HG03025 (cell line): ENCODE data around the gene CD160.
"Not testable (repeated sequence)": the region's sequence is repeated elsewhere in the genome, so short reads cannot be mapped to it uniquely, and the experiment has no call there.

Source experiments
- ATAC-seq: cut with Tn5 transposase; IDR thresholded peaks from one replicate; pipeline ENCODE4 v1.9.1; 2021; ENCODE audit warnings: mild to moderate bottlenecking, moderate library complexity; ENCODE audit not compliant: unreplicated experiment, low FRiP score

Gene CD160, protein sequence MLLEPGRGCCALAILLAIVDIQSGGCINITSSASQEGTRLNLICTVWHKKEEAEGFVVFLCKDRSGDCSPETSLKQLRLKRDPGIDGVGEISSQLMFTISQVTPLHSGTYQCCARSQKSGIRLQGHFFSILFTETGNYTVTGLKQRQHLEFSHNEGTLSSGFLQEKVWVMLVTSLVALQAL

DNA sequence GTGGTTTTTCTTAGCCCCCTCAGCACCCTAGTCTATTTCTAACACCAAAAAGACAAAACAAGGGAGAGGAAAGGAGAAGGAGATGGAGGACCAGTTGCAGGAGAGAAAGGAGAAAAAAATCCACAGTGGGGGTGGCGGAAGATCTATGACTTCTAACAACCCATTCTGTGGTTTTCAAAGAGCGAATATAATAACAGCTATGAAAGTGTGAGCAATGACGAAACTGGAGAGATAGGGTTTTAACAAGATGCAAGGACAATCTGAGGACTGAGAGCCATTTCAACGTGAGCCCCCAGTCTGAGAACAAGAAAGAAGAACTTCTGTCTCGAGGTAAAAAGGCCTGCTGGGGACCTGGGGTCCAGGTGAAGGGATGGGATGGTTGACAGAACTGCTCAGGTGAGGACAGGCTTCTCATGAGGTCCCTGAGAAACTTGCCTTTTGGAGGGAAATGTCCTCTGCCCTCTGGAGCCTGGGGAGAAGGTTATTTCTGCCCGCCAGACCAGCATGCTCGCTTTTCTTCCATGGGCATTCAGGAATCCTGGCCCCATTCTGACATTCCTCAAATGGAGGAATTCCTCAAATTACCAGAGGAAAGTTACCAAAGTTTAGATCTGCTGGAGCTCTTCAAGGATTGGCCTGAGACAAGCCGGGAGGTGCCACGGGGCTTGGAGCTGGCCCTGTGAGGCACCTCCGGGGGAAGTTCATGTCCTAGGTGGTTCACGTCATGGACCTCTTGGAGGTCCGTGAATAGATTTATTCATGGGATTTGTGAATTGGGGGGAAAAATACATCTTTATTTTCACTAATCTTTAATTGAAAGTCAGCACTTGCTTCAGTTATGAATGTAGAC, at the start of gene CD160:
Gene CD160 (plus strand): TSS at position 270 of the 850 bp plus-strand sequence. CDS start 8,829 bp downstream, outside the sequence.
- ATAC-seq: no peak

DNA sequence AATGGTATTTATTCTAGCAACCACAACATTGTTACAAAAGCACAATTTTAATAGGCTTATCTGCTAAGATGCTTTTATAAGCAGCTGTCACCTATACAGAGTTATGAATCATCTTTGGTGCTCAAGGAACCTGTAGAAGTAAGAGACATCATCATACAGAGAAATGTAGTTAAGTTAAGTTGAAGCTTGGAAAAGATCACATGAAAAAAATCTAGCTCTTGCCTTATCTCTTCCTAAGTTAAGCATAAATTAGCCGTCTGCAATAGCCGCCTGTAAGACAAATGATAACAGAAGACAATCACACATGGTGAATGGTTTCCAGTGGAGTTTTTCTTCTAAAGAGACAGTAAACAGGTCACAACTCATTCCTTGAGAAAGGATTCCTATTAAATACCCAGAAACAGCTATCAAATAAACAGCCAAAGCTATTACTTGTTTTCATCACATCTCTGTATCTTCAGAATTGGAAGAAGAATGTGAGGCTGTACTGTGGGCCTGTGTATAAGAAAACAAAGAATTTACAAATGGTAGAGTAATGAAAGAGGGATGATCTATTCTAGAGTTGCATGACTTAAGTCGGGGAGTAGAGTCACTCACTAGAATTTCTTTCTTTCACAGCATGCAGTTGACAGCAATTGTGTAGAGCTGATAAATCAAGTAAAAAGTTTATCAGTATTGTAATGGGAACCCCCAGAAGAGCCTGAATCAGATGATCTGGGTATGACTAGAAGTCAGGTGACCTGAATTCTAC, 48.1 kb upstream of the CD160 start:
- not testable (repeated sequence) for ATAC-seq

DNA sequence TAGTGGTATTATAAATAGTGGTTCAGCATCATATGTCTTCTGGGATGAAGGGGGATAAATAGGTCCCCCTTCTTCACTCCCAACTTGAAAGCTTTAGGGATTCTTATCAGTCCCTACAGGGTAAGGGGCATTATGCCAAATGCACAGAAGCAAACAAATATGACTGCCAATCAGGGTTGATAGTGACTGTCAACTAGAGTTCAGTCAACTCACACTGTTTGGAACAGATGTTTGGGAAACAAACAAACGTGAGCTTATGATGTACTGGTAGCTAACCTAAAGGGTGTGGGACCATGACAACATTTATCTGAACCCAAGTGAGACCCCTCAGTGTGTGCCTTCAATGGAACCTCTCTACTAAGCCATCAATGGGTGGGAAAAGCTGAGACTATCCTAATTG, 46.1 kb upstream of the CD160 start:
- ATAC-seq: not testable (repeated sequence)

DNA sequence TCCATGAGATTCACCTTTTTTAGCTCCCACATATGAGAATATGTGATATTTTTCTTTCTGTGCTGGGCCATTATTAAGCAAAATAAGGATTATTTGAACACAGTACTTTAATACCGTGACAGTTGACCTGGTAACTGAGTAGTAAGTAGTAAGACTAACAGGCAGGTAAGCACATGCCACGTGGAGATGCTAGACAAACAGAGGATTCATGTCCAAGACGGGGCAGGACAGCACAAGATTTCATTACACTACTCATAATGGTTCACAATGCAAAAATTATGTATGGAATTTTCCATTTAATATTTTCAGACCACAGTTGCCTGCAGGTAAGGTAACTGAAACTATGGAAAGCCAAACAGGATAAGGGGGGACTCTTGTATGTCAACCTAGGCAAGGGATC, 34.4 kb upstream of the CD160 start:
- ATAC-seq: not testable (repeated sequence)

DNA sequence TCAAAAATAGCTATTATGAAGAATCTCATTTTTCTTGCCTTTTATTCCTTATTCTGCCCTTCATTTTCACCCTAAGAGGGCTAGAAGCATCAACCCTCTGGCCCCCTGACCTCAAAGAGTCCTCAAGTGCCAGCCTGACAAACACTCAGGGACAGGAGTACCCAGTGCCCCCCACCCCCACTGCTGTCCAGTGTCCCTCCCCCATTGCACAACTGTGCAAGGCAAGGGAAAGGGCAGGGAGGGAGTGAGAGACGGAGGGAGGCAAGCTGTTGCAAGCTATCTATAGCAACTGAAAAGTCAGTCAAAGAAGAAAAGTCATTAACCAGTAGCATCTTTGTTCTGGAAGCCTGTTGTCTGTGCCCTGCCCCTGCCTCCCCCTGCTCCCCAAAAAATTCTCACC, 33.2 kb upstream of the CD160 start:
- not testable (repeated sequence) for ATAC-seq

DNA sequence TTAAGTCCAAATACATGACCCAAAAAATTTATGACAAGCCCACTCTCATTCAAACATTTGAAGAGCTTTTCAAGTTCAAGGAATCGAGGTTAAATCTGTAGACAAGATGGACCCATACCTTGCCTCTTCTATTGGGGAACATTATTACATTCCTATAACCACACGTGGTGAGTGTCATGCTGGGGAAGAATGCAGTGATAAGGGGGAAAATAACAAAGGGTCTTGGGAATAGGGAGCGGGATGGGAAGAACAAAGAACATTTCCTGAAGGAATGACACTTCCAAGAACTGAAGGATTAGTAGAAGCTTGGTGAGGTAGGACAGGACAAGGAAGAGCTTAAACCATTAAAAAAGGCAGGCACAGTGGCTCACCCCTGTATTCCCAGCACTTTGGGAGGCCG, 31.0 kb upstream of the CD160 start:
- ATAC-seq: no peak

DNA sequence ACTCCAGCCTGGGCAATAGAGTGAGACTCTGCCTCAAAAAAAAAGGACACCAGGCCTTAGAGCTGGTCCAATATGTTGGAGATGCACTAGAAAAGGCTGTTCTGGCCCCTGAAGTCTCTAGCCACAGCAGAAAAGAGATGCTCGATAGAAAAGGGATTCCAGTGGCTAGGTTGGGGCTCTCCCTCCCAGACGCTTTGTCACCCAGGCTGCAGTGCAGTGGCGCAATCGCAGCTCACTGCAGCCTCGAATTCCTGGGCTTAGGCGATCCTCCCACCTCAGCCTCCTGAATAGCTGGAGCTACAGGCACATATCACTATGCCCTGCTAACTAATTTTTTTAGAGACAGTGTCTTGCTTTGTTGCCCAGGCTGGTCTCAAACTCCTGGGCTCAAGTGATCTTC, 30.4 kb upstream of the CD160 start:
- ATAC-seq: no peak

DNA sequence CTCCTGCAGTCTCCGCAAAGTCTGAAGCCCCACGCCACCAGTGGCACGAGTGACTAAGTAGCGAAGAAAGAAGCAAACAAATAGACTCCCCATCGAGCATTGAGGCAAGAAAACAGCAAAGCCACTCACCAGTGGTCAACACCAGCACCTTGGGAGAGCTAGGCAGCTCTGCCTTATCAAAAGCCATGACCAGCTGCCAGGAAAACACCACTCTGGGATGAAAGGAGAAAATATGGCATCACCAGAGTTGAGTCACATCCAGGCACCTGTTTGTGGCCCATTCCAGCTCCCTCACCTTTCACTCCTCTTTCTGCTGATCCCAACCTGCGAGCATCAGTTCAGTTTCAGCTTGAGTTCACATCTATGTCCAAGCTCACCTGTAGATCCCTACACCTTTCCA, 29.4 kb upstream of the CD160 start:
- no peak for ATAC-seq

DNA sequence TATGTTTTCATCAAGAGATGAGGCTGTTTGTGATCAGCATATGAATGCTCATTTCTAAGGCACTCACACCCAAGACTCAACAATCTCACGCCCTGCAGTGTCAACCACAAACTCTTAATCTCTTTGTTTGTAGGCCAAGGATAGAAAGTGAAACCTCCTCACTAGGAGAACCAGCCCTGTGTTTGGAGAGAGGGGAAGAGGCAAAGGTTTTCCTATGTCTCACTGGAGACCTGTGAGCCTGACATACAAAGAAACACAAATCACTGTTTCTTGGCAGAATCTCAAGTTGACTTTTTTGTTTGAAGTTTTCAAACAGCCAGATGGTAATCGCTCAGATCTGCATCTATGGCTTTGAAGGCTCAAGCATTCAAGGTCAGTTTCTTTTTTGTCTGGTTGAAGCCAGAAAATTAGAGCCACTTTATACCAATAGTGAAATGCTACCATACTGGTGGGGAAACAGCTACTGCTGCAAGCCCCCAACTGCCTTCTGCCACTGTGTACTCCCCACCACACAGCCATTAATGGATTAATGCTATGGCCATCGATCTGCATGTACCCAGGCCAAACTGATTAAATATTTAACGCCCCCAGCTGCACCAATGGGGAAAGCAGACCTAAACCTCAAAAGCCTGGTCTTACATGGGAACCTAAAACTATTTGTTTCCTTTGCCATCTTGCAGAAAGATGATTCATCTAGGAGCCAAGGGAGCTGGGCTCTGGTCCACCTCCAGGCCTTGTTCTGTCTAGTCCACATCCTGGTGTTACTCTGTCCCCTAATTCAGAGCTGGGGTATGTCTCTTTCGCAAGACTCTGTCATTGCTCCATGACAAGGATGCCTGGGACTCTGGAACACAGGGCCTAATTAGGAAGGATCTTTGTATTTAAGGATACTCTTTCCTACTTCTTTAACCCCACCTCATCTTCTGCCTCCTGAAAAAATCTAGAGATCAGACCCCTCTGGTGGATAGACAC, 28.4 kb upstream of the CD160 start:
- ATAC-seq: no peak

DNA sequence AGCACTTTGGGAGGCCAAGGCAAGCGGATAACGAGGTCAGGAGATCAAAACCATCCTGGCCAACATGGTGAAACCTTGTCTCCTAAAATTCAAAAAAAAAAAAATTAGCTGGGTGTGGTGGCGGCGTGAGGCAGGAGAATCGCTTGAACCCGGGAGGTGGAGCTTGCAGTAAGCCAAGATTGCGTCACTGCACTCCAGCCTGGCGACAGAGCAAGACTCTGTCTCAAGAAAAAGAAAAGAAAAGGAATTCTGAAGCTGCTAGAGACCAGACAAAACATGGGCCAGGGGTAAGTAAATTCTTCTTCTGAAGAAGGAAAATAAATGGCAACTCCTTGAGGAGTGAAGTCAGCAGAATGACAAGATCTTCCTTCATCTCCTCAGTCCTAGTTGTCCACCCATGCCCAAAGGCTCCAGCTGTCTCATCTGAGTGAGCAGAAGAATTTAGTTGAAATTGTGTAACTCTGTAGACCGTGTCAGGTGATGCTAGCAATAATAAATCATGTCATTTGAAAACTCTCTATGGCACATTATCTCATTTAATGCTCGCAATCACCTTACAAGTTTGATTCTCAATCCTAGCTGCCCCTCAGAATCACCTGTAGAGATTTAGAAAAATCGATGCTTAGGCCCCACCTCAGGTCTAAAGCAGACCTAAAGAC, 26.4 kb upstream of the CD160 start:
- no peak for ATAC-seq

DNA sequence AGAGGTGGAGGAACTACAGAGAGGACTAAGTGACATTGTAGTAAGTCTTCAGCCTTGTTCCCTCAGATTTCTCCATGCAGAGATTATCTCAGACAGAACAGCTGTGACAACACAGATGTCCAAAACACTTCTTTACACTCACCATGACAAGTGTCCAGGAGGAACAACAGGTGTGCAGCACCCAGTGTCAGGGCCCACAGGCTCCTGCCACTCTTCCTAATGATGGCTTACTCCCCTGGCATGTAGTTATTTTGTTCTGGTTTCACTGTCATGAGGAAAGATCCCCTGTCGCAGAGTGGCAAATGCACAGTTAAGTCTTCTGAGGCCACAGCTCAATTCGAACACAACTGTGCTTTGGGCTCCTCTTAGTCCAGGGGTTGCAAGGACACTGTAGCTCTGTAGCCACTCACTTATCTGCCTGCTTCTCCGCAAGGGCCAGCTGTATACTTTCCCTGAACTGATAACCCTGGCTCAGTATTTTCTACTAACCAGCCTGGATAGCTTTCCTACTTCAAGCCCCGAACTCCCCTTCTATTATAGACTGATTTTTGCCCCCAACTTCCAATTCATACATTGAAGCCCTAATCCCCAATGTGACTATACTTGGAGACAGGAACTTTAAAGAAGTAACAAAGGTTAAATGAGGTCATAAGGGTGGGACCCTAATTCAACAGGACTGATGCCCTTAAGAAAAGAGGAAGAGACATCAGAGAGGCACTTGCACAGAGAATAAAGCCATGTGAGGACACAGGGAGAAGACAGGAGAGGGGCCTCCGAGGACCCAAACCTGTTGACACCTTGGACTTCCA, 23.3 kb upstream of the CD160 start:
- no peak for ATAC-seq

DNA sequence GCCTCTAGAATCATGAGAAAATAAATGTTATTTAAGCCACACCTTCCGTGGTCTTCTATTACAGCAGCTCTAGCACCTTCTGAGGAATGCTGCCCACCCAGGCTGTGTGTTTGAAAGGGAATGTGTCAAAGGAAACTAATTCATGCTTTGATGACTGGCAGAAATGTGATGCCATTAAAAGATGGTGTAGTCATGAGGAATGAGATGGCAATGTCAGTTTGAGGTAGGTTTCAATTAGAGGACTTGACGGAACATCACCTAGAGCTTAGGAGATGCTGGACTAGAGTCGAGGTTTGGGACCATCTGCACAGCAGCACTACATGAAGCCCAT, 22.7 kb upstream of the CD160 start:
- no peak for ATAC-seq

DNA sequence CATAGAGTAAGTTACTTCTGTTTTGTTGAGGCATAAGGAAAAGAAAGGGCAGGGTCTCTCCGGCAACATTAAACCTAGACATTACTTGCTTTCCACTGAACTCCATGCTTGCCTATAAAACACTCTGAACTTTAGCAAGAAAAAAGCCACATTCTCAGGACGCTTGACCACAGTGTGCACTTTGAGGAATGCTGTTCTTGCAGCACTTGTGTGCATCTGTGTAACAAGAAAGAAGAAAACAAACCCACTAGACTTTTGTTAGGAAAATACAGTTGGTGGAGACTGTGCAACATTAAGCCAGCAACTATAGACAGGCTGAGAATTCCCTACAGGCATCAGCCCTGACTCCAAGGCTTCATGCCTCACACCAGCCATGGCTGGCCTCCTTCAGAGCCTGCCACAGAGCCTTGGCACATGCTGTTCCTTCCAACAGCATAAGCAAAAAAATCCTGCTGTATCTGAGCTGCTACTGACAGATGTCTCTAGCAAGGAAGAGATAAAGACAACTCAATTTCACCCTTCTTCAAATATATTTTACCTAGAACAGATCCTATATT, 17.9 kb upstream of the CD160 start:
- ATAC-seq: no peak

DNA sequence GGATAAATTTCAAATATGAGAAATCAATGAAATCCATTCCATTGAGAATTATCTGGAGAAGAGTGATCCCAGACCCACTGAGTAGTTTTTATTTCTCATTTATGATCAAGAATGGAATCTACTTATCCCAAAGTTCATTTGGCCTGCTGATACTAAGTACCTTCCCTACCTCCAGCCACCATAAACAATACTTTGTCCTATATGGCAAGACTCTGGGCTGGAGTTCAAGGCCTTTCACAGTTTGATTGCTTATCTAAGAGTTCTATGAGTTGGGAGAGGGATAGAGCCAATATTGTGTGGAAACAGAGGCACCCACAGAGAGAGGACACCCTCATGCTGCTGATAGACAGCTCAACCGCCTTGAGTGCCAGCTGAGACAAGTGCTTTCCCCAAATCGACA, 17.2 kb upstream of the CD160 start:
- ATAC-seq: no peak

DNA sequence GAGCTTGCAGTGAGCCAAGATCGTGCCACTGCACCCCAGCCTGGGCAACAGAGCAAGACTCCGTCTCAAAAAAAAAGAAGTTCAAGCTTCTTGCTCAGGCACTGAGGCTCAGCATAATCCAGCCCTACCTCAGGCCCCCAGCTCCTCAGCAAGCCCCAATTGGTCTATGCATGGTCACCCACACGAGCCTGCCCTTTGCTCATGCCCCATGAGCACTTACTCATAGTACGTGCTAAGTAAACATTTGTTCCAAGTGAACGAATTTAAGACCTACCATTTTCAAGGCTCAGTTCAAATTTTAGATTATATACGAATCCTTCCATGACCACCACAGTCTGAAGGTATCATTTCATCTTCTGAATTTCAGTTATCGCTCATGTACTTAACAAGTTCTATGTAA, 16.5 kb upstream of the CD160 start:
- no peak for ATAC-seq

DNA sequence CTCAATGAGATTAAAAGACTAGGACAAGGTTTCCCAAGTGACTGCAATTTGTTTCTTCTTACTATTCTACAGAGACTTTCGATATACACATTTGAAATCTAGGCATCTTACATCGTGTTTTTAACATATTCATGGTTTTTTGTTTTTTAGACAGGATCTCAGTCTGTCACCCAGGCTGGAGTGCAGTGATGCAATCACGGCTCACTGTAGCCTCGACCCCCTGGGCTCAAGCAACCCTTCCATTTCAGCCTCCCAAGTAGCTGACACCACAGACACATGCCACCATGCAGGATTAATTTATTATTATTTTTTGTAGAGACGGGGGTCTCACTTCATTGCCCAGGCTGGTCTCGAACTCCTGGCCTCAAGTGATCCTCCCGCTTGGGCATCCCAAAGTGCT, 13.7 kb upstream of the CD160 start:
- ATAC-seq: no peak

DNA sequence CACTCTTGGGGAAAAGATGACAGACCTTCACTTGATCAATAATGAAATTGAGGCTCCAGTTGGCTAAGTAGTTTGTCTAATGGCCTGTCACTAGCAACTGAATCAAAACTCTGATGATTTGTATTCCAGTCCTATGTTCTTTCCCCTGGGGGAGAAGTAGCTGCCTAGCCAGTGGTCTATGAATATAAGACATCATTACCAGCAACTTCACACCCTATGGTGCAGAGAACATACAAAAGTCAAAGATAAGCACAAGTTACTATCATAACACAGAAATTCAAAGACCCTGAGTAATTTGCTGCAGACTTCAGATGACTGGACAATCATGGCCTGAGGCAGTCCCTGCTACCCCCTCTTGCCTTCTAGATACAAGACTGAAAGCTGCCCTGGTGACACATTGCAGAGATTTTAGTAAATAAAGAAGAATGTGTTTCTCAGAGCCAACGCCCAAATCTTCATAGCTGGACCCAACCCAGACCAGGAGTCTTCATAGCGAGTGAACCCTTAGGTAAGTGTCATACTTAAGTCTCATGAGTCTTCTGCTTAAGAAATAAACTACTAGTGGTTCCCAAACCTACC, 13.1 kb upstream of the CD160 start:
- ATAC-seq: no peak

DNA sequence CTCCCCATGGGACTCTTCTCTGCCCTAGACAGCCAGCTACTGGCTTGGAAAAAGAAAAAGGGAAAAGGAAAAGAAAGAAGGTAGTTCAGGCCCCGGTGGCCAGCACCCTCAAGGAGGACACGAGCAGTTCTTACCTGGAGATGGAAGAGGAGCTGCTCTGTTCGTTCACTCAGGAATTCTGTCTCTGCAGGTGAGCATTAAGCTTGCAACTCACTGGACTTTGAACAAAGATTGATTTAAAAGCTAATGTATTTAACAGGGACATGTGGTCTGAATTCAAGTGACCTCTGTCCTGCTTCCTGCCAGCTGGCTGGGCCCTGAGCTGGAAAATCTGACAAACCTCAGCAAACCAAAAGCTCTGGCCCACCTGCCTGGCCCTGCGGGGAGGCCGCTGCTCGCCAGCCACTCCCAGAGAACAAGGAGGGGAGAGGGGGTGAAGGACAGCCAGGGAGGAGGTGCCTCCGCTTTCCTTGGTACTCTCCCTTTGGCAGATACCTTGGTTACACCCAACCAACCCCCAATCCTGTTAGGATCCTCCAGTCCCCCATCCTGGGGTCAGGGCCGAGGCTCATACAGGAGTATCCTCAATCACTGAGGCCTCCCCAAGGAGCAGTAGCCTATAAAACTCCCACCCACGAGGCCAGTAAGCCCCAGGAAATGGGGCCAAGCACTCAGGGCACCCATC, 12.0 kb upstream of the CD160 start, which contains the start of gene PDZK1:
Gene PDZK1 (minus strand): TSS at position 186 of the 685 bp plus-strand sequence. CDS start 19,347 bp downstream, outside the sequence.
- no peak for ATAC-seq
